ENCODE results near the gene ANO1. TPM values are rescaled to one million over a fixed set of nuclear protein-coding genes. Genes with fewer than 3 reads are reported as not detected.

ANO1 gene
- total RNA-seq, 1 experiment from 2014 or later, result 17.8 TPM

- intact Hi-C loops (cut with micrococcal nuclease; ENCODE audit: unreplicated experiment), result no loop called here
- Mint-ChIP-seq H3K4me1 (ENCODE audit: low read depth, unreplicated experiment) (peaks cover 26% of the 10 kb centered on the region), H3K27me3 (ENCODE audit: unreplicated experiment) (no peaks in the 10 kb centered on the region), H3K4me3 (ENCODE audit: low read depth, unreplicated experiment) (no peak overlapping the region), H3K36me3 (ENCODE audit: insufficient read depth, unreplicated experiment) (peaks cover 6% of the 10 kb centered on the region), H3K9me3 (ENCODE audit: low read depth, unreplicated experiment) (no peaks in the 10 kb centered on the region), H3K27ac (ENCODE audit: unreplicated experiment) (no peak overlapping the region)
- TF ChIP-seq, protein P1, sequence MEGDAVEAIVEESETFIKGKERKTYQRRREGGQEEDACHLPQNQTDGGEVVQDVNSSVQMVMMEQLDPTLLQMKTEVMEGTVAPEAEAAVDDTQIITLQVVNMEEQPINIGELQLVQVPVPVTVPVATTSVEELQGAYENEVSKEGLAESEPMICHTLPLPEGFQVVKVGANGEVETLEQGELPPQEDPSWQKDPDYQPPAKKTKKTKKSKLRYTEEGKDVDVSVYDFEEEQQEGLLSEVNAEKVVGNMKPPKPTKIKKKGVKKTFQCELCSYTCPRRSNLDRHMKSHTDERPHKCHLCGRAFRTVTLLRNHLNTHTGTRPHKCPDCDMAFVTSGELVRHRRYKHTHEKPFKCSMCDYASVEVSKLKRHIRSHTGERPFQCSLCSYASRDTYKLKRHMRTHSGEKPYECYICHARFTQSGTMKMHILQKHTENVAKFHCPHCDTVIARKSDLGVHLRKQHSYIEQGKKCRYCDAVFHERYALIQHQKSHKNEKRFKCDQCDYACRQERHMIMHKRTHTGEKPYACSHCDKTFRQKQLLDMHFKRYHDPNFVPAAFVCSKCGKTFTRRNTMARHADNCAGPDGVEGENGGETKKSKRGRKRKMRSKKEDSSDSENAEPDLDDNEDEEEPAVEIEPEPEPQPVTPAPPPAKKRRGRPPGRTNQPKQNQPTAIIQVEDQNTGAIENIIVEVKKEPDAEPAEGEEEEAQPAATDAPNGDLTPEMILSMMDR (IDR thresholded peaks at IDR 0.05; ENCODE audit: unreplicated experiment), result no peak
- CTCF ChIA-PET, result no interaction called here
- BruUV-seq (replicated peaks), result no TSS peak
- DNase-seq, result no peak
Measured at GRCh38 chr11:70144262-70144661, 66.1 kb downstream of the ANO1 start.

DNA sequence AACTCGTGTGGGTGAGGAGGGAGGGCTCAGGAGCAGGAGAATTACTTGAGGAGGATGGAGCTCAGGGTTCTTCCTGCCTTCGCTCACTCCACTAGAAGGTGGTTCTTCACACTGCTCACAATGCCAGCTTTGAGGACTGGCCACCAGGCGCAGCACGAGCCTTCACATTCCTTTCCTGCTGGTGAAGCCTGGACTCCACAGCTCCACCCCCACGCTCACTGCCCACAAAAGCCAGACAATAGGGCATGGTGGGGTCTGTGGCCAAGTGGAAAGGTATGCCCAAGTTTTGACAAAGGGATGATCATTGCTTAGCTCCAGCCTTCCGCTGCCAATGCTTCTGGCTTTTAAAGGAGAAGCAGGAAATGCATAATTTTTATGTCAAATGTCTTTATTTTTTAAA is 67.0 kb downstream of the ANO1 start:
- H3K9me3 Mint-ChIP-seq (ENCODE audit: low read depth, unreplicated experiment), result no peaks in the 10 kb centered on the region

GRCh38 chr11:70145841-70146240 is 67.7 kb downstream of the ANO1 start:
- Mint-ChIP-seq H3K27ac (ENCODE audit: unreplicated experiment) (no peak overlapping the region), H3K4me1 (ENCODE audit: low read depth, unreplicated experiment) (peaks cover 13% of the 10 kb centered on the region), H3K27me3 (ENCODE audit: unreplicated experiment) (no peaks in the 10 kb centered on the region), H3K4me3 (ENCODE audit: low read depth, unreplicated experiment) (no peak overlapping the region), H3K9me3 (ENCODE audit: low read depth, unreplicated experiment) (no peaks in the 10 kb centered on the region), H3K36me3 (ENCODE audit: insufficient read depth, unreplicated experiment) (peaks cover 4% of the 10 kb centered on the region)
- intact Hi-C loops (cut with micrococcal nuclease; ENCODE audit: unreplicated experiment), result no loop called here
- TF ChIP-seq, protein P1 (IDR thresholded peaks at IDR 0.05; ENCODE audit: unreplicated experiment), result no peak
- no peak for DNase-seq
- no TSS peak for BruUV-seq (replicated peaks)
- CTCF ChIA-PET, result no interaction called here

More for the DNA sequence above, 67.0 kb downstream of the ANO1 start:
- H3K4me3 Mint-ChIP-seq (ENCODE audit: low read depth, unreplicated experiment), result no peak overlapping the region
- H3K27ac Mint-ChIP-seq (ENCODE audit: unreplicated experiment), result no peak overlapping the region
- H3K27me3 Mint-ChIP-seq (ENCODE audit: unreplicated experiment), result no peaks in the 10 kb centered on the region
- peaks cover 20% of the 10 kb centered on the region for H3K4me1 Mint-ChIP-seq (ENCODE audit: low read depth, unreplicated experiment)
- TF ChIP-seq, protein P1 (IDR thresholded peaks at IDR 0.05; ENCODE audit: unreplicated experiment), result no peak
- no TSS peak for BruUV-seq (replicated peaks)
- intact Hi-C loops (cut with micrococcal nuclease; ENCODE audit: unreplicated experiment), result no loop called here
- peaks cover 6% of the 10 kb centered on the region for H3K36me3 Mint-ChIP-seq (ENCODE audit: insufficient read depth, unreplicated experiment)
- CTCF ChIA-PET, result no interaction called here
- no peak for DNase-seq

GRCh38 chr11:70146299-70146698 is 68.2 kb downstream of the ANO1 start:
- TF ChIP-seq, protein P1 (IDR thresholded peaks at IDR 0.05; ENCODE audit: unreplicated experiment), result no peak
- no TSS peak for BruUV-seq (replicated peaks)
- CTCF ChIA-PET, result no interaction called here
- Mint-ChIP-seq H3K36me3 (ENCODE audit: insufficient read depth, unreplicated experiment) (peaks cover 4% of the 10 kb centered on the region), H3K4me1 (ENCODE audit: low read depth, unreplicated experiment) (peaks cover 12% of the 10 kb centered on the region), H3K27me3 (ENCODE audit: unreplicated experiment) (no peaks in the 10 kb centered on the region), H3K9me3 (ENCODE audit: low read depth, unreplicated experiment) (no peaks in the 10 kb centered on the region), H3K4me3 (ENCODE audit: low read depth, unreplicated experiment) (no peak overlapping the region), H3K27ac (ENCODE audit: unreplicated experiment) (no peak overlapping the region)
- no peak for DNase-seq
- intact Hi-C loops (cut with micrococcal nuclease; ENCODE audit: unreplicated experiment), result no loop called here
